ENCODE measurements around the gene ARHGEF11. TPM values are rescaled to one million over a fixed set of nuclear protein-coding genes. Genes with fewer than 3 reads are reported as not detected.

ARHGEF11 gene
- polyA plus RNA-seq, 1 donor (not counting 4 experiments of a cell fraction or from before 2014, with no cell fraction given) = 8.0 TPM

DNA sequence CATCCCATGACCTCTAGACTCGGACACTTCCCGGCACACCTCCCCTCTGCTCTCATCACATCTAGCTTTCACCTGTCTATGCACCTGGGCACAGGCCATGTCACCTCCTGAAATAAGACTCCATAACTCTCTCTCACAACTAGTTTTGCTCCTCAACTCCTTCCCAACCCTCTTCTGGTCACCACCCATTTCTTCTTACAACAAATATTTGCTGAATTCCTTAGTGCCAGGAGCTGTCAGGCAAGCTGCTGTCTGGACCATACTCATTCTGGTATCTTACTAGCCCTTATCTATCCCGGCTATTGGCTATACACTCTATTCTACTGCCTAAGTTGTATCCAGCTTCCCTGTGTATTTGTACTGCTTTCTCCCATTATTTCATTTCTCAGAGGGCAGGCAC lies 76.0 kb downstream of the ARHGEF11 start:
- peaks cover 3 to 13% of the 10 kb centered on the region in 2 experiments for H3K36me3 ChIP-seq (ENCODE audit: control insufficient read depth in 2 of 2, extremely low read depth in 1 of 2, insufficient read depth in 2 of 2, low read length in 2 of 2)
- no peak overlapping the region for H3K4me3 ChIP-seq (ENCODE audit: control insufficient read depth in 2 of 3, extremely low read depth in 1 of 3, insufficient read depth in 2 of 3, low read depth in 1 of 3, low read length in 3 of 3)
- no peak for DNase-seq (ENCODE audit: low read depth, low spot score)

DNA sequence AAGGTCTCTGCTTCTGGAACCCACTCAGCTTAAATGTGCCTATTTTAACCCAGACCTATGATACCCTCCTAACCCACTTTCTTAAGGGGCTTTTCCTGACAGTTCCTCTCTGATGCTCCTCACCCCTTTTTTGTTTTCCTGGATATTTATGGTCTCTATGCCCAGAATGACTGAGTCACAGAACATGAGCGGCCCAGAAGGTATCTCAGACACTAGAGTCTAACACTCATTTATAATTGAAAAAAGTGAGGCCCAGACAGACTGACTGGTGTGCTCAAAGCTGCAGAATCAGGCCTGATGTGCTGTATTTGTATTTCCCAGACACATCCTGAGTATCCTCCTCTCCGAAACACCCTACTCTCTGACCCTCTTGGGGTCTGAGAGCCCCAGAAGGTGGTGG lies 81.1 kb downstream of the ARHGEF11 start:
- H3K9ac ChIP-seq (ENCODE audit: control insufficient read depth, extremely low read depth, insufficient read depth, low read length) = no peak overlapping the region
- H3K9me1 ChIP-seq (ENCODE audit: control insufficient read depth, extremely low read depth, insufficient read depth, low read length) = no peaks in the 10 kb centered on the region
- no peaks in the 10 kb centered on the region for H3K9me3 ChIP-seq (ENCODE audit: control insufficient read depth, low read depth, low read length)
- H3K27ac ChIP-seq (ENCODE audit: control insufficient read depth, insufficient read depth, low read length) = no peak overlapping the region
- H3K79me2 ChIP-seq (ENCODE audit: control insufficient read depth, insufficient read depth, low read length) = no peaks in the 10 kb centered on the region
- H2AFZ ChIP-seq (ENCODE audit: control insufficient read depth, low read length) = no peak overlapping the region
- H4K20me1 ChIP-seq (ENCODE audit: control insufficient read depth, extremely low read depth, insufficient read depth, low read length) = no peaks in the 10 kb centered on the region
- FAIRE-seq (no peak), DNase-seq (ENCODE audit: low read depth, low spot score) (no peak)
- H3K27me3 ChIP-seq (ENCODE audit: control insufficient read depth, extremely low read depth, insufficient read depth, low read length) = no peaks in the 10 kb centered on the region
- TF ChIP-seq, protein P1, sequence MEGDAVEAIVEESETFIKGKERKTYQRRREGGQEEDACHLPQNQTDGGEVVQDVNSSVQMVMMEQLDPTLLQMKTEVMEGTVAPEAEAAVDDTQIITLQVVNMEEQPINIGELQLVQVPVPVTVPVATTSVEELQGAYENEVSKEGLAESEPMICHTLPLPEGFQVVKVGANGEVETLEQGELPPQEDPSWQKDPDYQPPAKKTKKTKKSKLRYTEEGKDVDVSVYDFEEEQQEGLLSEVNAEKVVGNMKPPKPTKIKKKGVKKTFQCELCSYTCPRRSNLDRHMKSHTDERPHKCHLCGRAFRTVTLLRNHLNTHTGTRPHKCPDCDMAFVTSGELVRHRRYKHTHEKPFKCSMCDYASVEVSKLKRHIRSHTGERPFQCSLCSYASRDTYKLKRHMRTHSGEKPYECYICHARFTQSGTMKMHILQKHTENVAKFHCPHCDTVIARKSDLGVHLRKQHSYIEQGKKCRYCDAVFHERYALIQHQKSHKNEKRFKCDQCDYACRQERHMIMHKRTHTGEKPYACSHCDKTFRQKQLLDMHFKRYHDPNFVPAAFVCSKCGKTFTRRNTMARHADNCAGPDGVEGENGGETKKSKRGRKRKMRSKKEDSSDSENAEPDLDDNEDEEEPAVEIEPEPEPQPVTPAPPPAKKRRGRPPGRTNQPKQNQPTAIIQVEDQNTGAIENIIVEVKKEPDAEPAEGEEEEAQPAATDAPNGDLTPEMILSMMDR (optimal IDR thresholded peaks at IDR 0.05 in 1 of 3, IDR thresholded peaks at IDR 0.05 in 1 of 3, conservative IDR thresholded peaks at IDR 0.05 in 1 of 3; ENCODE audit: extremely low read depth in 1 of 3, insufficient read depth in 2 of 3, low read length in 3 of 3) = no peak
- no peak overlapping the region for H3K4me3 ChIP-seq (ENCODE audit: control insufficient read depth in 2 of 3, extremely low read depth in 1 of 3, insufficient read depth in 2 of 3, low read depth in 1 of 3, low read length in 3 of 3)
- H3K4me1 ChIP-seq (ENCODE audit: control insufficient read depth, extremely low read depth, insufficient read depth, low read length) = no peaks in the 10 kb centered on the region
- H3K36me3 ChIP-seq (ENCODE audit: control insufficient read depth in 2 of 2, extremely low read depth in 1 of 2, insufficient read depth in 2 of 2, low read length in 2 of 2) = peaks cover 11 to 14% of the 10 kb centered on the region in 2 experiments
- H3K4me2 ChIP-seq (ENCODE audit: control insufficient read depth, extremely low read depth, insufficient read depth, low read depth, low read length) = no peak overlapping the region
- dilution Hi-C loops (cut with MboI; ENCODE audit: extremely low pct_ligation_motif_present, low sequenced_read_pairs) = no loop called here

More for the DNA sequence above, 76.0 kb downstream of the ARHGEF11 start:
- Histone ChIP-seq H3K9ac (ENCODE audit: control insufficient read depth, extremely low read depth, insufficient read depth, low read length) (no peak overlapping the region), H3K9me1 (ENCODE audit: control insufficient read depth, extremely low read depth, insufficient read depth, low read length) (no peaks in the 10 kb centered on the region), H2AFZ (ENCODE audit: control insufficient read depth, low read length) (no peak overlapping the region), H3K4me1 (ENCODE audit: control insufficient read depth, extremely low read depth, insufficient read depth, low read length) (no peaks in the 10 kb centered on the region), H3K27me3 (ENCODE audit: control insufficient read depth, extremely low read depth, insufficient read depth, low read length) (no peaks in the 10 kb centered on the region), H3K4me2 (ENCODE audit: control insufficient read depth, extremely low read depth, insufficient read depth, low read depth, low read length) (no peak overlapping the region), H4K20me1 (ENCODE audit: control insufficient read depth, extremely low read depth, insufficient read depth, low read length) (no peaks in the 10 kb centered on the region), H3K9me3 (ENCODE audit: control insufficient read depth, low read depth, low read length) (no peaks in the 10 kb centered on the region), H3K27ac (ENCODE audit: control insufficient read depth, insufficient read depth, low read length) (no peak overlapping the region), H3K79me2 (ENCODE audit: control insufficient read depth, insufficient read depth, low read length) (no peaks in the 10 kb centered on the region)
- no peak for FAIRE-seq
- TF ChIP-seq EZH2 (IDR thresholded peaks at IDR 0.05; ENCODE audit: low read length) = no peak
- TF ChIP-seq, protein P1 (optimal IDR thresholded peaks at IDR 0.05 in 1 of 3, IDR thresholded peaks at IDR 0.05 in 1 of 3, conservative IDR thresholded peaks at IDR 0.05 in 1 of 3; ENCODE audit: extremely low read depth in 1 of 3, insufficient read depth in 2 of 3, low read length in 3 of 3) = no peak
- dilution Hi-C loops (cut with MboI; ENCODE audit: extremely low pct_ligation_motif_present, low sequenced_read_pairs) = no loop called here
